Transverse colon (tissue), 4 donors: ENCODE data around the gene GABRB1.

Experiments used
- CTCF ChIP-seq, 5 experiments: fragments of 200-600 bp in 3 of 5; fragments of 450-650 bp in 2 of 5; sonication (generic) in 3 of 5; IDR thresholded peaks; 1 replicate in 2 of 5; 2 replicates in 3 of 5; pipeline ENCODE4 v1.5.1; 2016 to 2017; ENCODE audit warnings: antibody characterized with exemption in 5 of 5, inconsistent platforms in 3 of 5, mild to moderate bottlenecking in 2 of 5, moderate library complexity in 1 of 5
- EP300 ChIP-seq: sonication (generic); formaldehyde crosslinking; IDR thresholded peaks from one replicate; pipeline ENCODE4 v1.6.1; 2017; ENCODE audit warnings: antibody characterized with exemption, low read depth
- POLR2A ChIP-seq: fragments of 450-650 bp; IDR thresholded peaks from one replicate; pipeline ENCODE4 v1.6.1; 2016; ENCODE audit warnings: antibody characterized with exemption, mild to moderate bottlenecking, moderate library complexity
- POLR2AphosphoS5 ChIP-seq, 3 donors: sonication (generic); formaldehyde crosslinking; IDR thresholded peaks; one replicate each; pipeline ENCODE4 v1.6.1; 2016; ENCODE audit warnings: antibody characterized with exemption in 3 of 3

GRCh38 chr4:47349326-47349725, 318.0 kb downstream of the GABRB1 start:
- no peak for TF ChIP-seq POLR2A
- no peak for TF ChIP-seq POLR2AphosphoS5 (IDR thresholded peaks at IDR 0.05)
- TF ChIP-seq CTCF (IDR thresholded peaks at IDR 0.05) = no peak
- TF ChIP-seq EP300 = no peak
